Measurements from ENCODE around the gene CACNA1E. TPM values are rescaled to one million over a fixed set of nuclear protein-coding genes. Genes with fewer than 3 reads are reported as not detected.

Gene CACNA1E
- total and polyA plus RNA-seq, 2 of the 13 experiments (the other 11 are each of a cell fraction or from before 2014, with no cell fraction given), result not detected

DNA sequence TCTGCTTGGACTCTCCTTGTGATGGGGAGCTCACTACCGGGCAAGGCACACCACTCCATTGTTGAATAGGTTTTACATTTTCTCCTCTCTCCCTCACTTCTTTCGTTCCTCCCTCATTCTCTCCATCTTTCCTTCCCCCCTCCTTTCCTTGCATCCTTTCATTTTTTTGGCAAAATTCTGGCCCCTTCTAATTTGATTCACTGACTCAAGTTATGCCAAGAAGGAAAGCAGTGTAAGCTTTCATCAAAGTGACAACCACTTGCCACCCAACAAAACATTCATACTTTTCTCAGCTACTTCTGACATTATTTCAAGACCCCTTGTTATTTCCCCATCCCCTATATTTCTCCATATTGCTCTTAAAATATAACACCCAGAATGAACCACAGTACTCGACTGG lies 68.4 kb downstream of the CACNA1E start (continued):
- TF ChIP-seq BCLAF1 (IDR thresholded peaks at IDR 0.05) (no peak), NFE2L2 (IDR thresholded peaks at IDR 0.05; ENCODE audit: low read length) (no peak)

GRCh38 chr1:181554465-181554864 lies 71.1 kb downstream of the CACNA1E start:
- FAIRE-seq, result no peak
- TF ChIP-seq HMGA1 (CRISPR knock-in tag; conservative IDR thresholded peaks at IDR 0.05) (no peak), GATAD1 (CRISPR knock-in tag; IDR thresholded peaks at IDR 0.05) (no peak), ZNF562 (CRISPR knock-in tag; IDR thresholded peaks at IDR 0.05; ENCODE audit: borderline replicate concordance) (no peak), ELF4 (CRISPR knock-in tag; IDR thresholded peaks at IDR 0.05; ENCODE audit: borderline replicate concordance) (no peak), NRL (CRISPR knock-in tag; IDR thresholded peaks at IDR 0.05; ENCODE audit: borderline replicate concordance) (no peak), MATR3 (CRISPR knock-in tag; IDR thresholded peaks at IDR 0.05) (no peak), TARDBP (CRISPR knock-in tag; IDR thresholded peaks at IDR 0.05) (no peak), ARID2 (CRISPR knock-in tag; IDR thresholded peaks at IDR 0.05; ENCODE audit: borderline replicate concordance) (no peak), ZNF441 (CRISPR knock-in tag; IDR thresholded peaks at IDR 0.05; ENCODE audit: borderline replicate concordance) (no peak), REPIN1 (CRISPR knock-in tag; IDR thresholded peaks at IDR 0.05; ENCODE audit: borderline replicate concordance, low read depth) (no peak), ZNF629 (CRISPR knock-in tag; conservative IDR thresholded peaks at IDR 0.05) (no peak), RBM22 (optimal IDR thresholded peaks at IDR 0.05; ENCODE audit: low read length) (no peak)
- TF ChIP-seq, protein P1, sequence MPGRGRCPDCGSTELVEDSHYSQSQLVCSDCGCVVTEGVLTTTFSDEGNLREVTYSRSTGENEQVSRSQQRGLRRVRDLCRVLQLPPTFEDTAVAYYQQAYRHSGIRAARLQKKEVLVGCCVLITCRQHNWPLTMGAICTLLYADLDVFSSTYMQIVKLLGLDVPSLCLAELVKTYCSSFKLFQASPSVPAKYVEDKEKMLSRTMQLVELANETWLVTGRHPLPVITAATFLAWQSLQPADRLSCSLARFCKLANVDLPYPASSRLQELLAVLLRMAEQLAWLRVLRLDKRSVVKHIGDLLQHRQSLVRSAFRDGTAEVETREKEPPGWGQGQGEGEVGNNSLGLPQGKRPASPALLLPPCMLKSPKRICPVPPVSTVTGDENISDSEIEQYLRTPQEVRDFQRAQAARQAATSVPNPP (CRISPR knock-in tag; IDR thresholded peaks at IDR 0.05), result no peak
- TF ChIP-seq, protein P2, sequence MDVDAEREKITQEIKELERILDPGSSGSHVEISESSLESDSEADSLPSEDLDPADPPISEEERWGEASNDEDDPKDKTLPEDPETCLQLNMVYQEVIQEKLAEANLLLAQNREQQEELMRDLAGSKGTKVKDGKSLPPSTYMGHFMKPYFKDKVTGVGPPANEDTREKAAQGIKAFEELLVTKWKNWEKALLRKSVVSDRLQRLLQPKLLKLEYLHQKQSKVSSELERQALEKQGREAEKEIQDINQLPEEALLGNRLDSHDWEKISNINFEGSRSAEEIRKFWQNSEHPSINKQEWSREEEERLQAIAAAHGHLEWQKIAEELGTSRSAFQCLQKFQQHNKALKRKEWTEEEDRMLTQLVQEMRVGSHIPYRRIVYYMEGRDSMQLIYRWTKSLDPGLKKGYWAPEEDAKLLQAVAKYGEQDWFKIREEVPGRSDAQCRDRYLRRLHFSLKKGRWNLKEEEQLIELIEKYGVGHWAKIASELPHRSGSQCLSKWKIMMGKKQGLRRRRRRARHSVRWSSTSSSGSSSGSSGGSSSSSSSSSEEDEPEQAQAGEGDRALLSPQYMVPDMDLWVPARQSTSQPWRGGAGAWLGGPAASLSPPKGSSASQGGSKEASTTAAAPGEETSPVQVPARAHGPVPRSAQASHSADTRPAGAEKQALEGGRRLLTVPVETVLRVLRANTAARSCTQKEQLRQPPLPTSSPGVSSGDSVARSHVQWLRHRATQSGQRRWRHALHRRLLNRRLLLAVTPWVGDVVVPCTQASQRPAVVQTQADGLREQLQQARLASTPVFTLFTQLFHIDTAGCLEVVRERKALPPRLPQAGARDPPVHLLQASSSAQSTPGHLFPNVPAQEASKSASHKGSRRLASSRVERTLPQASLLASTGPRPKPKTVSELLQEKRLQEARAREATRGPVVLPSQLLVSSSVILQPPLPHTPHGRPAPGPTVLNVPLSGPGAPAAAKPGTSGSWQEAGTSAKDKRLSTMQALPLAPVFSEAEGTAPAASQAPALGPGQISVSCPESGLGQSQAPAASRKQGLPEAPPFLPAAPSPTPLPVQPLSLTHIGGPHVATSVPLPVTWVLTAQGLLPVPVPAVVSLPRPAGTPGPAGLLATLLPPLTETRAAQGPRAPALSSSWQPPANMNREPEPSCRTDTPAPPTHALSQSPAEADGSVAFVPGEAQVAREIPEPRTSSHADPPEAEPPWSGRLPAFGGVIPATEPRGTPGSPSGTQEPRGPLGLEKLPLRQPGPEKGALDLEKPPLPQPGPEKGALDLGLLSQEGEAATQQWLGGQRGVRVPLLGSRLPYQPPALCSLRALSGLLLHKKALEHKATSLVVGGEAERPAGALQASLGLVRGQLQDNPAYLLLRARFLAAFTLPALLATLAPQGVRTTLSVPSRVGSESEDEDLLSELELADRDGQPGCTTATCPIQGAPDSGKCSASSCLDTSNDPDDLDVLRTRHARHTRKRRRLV (CRISPR knock-in tag; IDR thresholded peaks at IDR 0.05), result no peak

More at GRCh38 chr1:181554465-181554864, 71.1 kb downstream of the CACNA1E start:
- Histone ChIP-seq H3K27me3 (ENCODE audit: control insufficient read depth in 1 of 2, insufficient read depth in 2 of 2, low read length in 2 of 2) (peaks cover 0 to 6% of the 10 kb centered on the region in 2 experiments; a peak in 2 of 5 replicates), H3K9ac (ENCODE audit: insufficient read depth, low read depth, low read length) (no peak overlapping the region), H3K4me3 (replicated peaks in 1 of 3; ENCODE audit: insufficient read depth in 1 of 3, low read depth in 2 of 3, low read length in 3 of 3) (no peak overlapping the region), H4K20me1 (ENCODE audit: insufficient read depth, low read length) (no peaks in the 10 kb centered on the region), H3K79me2 (ENCODE audit: insufficient read depth, low read length) (no peaks in the 10 kb centered on the region), H3K9me3 (ENCODE audit: low read length) (no peaks in the 10 kb centered on the region), H3K4me2 (ENCODE audit: low read depth, low read length) (no peak overlapping the region), H2AFZ (ENCODE audit: low read length) (no peak overlapping the region), H3K36me3 (replicated peaks in 1 of 2; ENCODE audit: control insufficient read depth in 1 of 2, insufficient read depth in 2 of 2, low read length in 2 of 2) (no peaks in the 10 kb centered on the region), H3K27ac (ENCODE audit: extremely low read length, insufficient read depth, low read length) (no peak overlapping the region), H3K4me1 (ENCODE audit: insufficient read depth, low read length) (peaks cover 13% of the 10 kb centered on the region; the same call in 1 of the 2 replicates)
- in situ Hi-C loops (cut with HindIII; ENCODE audit: extremely low pct_ligation_motif_present, low pct_unique_long_range_greater_than_20kb), result no loop called here
- 7% methylated on average over 3 of the region's 4 CpGs for WGBS (ENCODE audit: low lambda C conversion rate)
- CTCF ChIA-PET (ENCODE audit: low intra/inter-chr PET ratio, low total read pairs), result no interaction called here
- no peak for DNase-seq (ENCODE audit: low spot score)
- POLR2A ChIA-PET, result no interaction called here
- no peak for ATAC-seq
- intact Hi-C loops (cut with micrococcal nuclease; ENCODE audit: unreplicated experiment), result no loop called here
- no TSS peak for BruUV-seq (replicated peaks)

All from HepG2 (cell line).